PC-9 (cell line): ENCODE results near the gene CDH12. TPM values are rescaled to one million over a fixed set of nuclear protein-coding genes. Genes with fewer than 3 reads are reported as not detected.

Source experiments
- BruUV-seq: library from RNA; stranded (reverse); fragments of 400-500 nt; replicated peaks from 2 replicates; lab custom pipeline; 2021; lab: Mats Ljungman, UMichigan
- CTCF ChIA-PET: fragments of 300-600 bp; sonication (Branson Sonifier 250); formaldehyde crosslinking; loops from one replicate; lab custom pipeline; 2022; ENCODE audit warnings: antibody characterized with exemption; lab: Charles Lee
- POLR2A ChIA-PET: fragments of 300-600 bp; sonication (Branson Sonifier 250); formaldehyde crosslinking; loops from one replicate; lab custom pipeline; 2022; ENCODE audit warnings: antibody characterized with exemption; ENCODE audit not compliant: unreplicated experiment; lab: Charles Lee
- DNase-seq, 2 experiments: peaks; one replicate each; pipeline versions ENCODE4 v3.0.0 to v3.0.0-alpha.2; 2015 to 2022; ENCODE audit warnings: mixed read lengths in 1 of 2
- H2AFZ ChIP-seq: fragments of 200-600 bp; sonication (generic); 2 replicates; pipeline ENCODE4 v1.8.1; 2017; ENCODE audit warnings: antibody characterized with exemption
- H3F3A ChIP-seq: fragments of 200-600 bp; sonication (generic); 2 replicates; pipeline ENCODE4 v1.8.1; 2017; ENCODE audit warnings: antibody characterized with exemption, mild to moderate bottlenecking, low read depth; ENCODE audit not compliant: insufficient read depth
- H3K27ac ChIP-seq: fragments of 200-600 bp; sonication (generic); 2 replicates; pipeline ENCODE4 v1.6.1; 2016; ENCODE audit warnings: mixed run types
- H3K27me3 ChIP-seq: fragments of 200-600 bp; sonication (generic); 2 replicates; pipeline ENCODE4 v1.6.1; 2016; ENCODE audit warnings: low read depth, mixed run types; ENCODE audit not compliant: insufficient read depth
- H3K36me3 ChIP-seq: fragments of 200-600 bp; sonication (generic); 2 replicates; pipeline ENCODE4 v1.6.1; 2016; ENCODE audit warnings: low read depth, mixed run types
- H3K4me1 ChIP-seq: fragments of 200-600 bp; sonication (generic); replicated peaks from 2 replicates; pipeline ENCODE4 v1.6.1; 2016; ENCODE audit warnings: mixed run types; ENCODE audit not compliant: insufficient read depth
- H3K4me2 ChIP-seq: fragments of 200-600 bp; sonication (generic); 2 replicates; pipeline ENCODE4 v1.6.1; 2017; ENCODE audit warnings: mixed run types
- H3K4me3 ChIP-seq: fragments of 200-600 bp; sonication (generic); 2 replicates; pipeline ENCODE4 v1.6.1; 2016; ENCODE audit warnings: mixed run types
- H3K79me2 ChIP-seq: fragments of 200-600 bp; sonication (generic); 2 replicates; pipeline ENCODE4 v1.6.1; 2017; ENCODE audit warnings: low read depth, mixed run types
- H3K9me2 ChIP-seq: fragments of 200-600 bp; sonication (generic); 2 replicates; pipeline ENCODE4 v1.8.1; 2017; ENCODE audit warnings: mild to moderate bottlenecking; ENCODE audit not compliant: insufficient read depth
- H3K9me3 ChIP-seq: fragments of 200-600 bp; sonication (generic); 2 replicates; pipeline ENCODE4 v1.8.1; 2016; ENCODE audit warnings: low read depth; ENCODE audit not compliant: insufficient read depth
- H4K20me1 ChIP-seq: fragments of 200-600 bp; sonication (generic); 2 replicates; pipeline ENCODE4 v1.8.1; 2017; ENCODE audit not compliant: insufficient read depth
- EZH2 ChIP-seq: fragments of 200-600 bp; sonication (generic); IDR thresholded peaks from 2 replicates; pipeline ENCODE4 v1.8.0; 2017; ENCODE audit warnings: antibody characterized with exemption, low read depth
- intact Hi-C: fragments of 100-400 bp; cut with micrococcal nuclease; formaldehyde crosslinking; loops from one replicate; pipeline ENCODE4 v1.10.0; 2022; ENCODE audit not compliant: unreplicated experiment
- total RNA-seq: library from RNA; stranded (reverse); gene quantifications from 2 replicates; pipeline ENCODE4 v1.2.3, GENCODE V29; 2021
- TF ChIP-seq, protein P1 (sequence below): fragments of 200-600 bp; sonication (generic); conservative IDR thresholded peaks from 2 replicates; pipeline ENCODE4 v1.6.1; 2017; ENCODE audit warnings: mixed run types, antibody characterized with exemption, mild to moderate bottlenecking, moderate library complexity

The CDH12 gene
- total RNA-seq, 1 experiment from 2014 or later: not detected

DNA sequence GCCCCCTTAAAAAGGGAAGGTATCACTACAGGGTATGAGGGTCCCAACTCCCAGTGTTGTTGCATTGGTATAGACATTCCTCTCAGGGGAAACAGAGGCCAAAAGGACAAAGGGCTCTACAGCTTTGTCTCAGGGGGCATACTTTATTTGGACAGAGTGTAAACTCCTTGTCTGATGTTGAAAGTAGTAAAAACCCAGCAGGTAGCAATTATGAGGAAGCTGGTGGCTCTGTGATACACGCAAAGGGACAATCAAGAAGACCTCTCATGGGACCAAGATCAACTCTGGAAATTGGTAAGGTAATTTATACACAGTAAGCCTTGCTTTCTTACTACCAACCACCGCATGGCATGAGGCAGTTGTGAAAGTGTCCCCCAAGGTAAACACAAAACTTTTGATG is 764.6 kb downstream of the CDH12 start:
- Histone ChIP-seq H3K9me2 (no peaks in the 10 kb centered on the region; the same call in 1 of the 2 replicates), H4K20me1 (no peaks in the 10 kb centered on the region), H3K27me3 (no peaks in the 10 kb centered on the region), H3K9me3 (no peaks in the 10 kb centered on the region), H3K4me2 (no peak overlapping the region), H2AFZ (no peak overlapping the region), H3K36me3 (no peaks in the 10 kb centered on the region), H3K4me3 (no peak overlapping the region), H3K79me2 (no peaks in the 10 kb centered on the region), H3K4me1 (no peaks in the 10 kb centered on the region), H3F3A (no peaks in the 10 kb centered on the region), H3K27ac (no peak overlapping the region)
- DNase-seq: no peak
- intact Hi-C loops: no loop called here
- ChIA-PET POLR2A (no interaction called here), CTCF (no interaction called here)
- no TSS peak for BruUV-seq
- no peak for TF ChIP-seq EZH2
- TF ChIP-seq, protein P1, sequence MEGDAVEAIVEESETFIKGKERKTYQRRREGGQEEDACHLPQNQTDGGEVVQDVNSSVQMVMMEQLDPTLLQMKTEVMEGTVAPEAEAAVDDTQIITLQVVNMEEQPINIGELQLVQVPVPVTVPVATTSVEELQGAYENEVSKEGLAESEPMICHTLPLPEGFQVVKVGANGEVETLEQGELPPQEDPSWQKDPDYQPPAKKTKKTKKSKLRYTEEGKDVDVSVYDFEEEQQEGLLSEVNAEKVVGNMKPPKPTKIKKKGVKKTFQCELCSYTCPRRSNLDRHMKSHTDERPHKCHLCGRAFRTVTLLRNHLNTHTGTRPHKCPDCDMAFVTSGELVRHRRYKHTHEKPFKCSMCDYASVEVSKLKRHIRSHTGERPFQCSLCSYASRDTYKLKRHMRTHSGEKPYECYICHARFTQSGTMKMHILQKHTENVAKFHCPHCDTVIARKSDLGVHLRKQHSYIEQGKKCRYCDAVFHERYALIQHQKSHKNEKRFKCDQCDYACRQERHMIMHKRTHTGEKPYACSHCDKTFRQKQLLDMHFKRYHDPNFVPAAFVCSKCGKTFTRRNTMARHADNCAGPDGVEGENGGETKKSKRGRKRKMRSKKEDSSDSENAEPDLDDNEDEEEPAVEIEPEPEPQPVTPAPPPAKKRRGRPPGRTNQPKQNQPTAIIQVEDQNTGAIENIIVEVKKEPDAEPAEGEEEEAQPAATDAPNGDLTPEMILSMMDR: no peak

DNA sequence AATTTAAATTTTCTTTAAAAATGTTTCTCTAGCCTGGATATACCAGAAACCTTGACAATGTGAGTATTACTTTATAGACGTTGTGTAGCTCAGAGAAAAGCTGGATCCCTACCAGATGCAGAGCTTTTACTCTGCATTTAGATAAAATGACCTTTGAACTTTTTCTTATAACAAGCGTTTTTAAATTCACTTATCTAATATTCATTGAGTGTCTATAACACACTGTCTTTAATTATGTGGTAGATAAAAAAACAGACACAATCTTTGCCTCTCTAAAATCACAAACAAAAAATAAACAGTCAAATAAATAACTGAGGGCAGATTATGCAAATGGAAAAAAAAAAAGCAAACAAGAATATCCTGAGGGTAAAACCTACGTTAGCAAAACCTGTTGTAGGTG is 773.6 kb downstream of the CDH12 start:
- Histone ChIP-seq H3K79me2 (no peaks in the 10 kb centered on the region), H4K20me1 (no peaks in the 10 kb centered on the region), H3K27ac (no peak overlapping the region), H3K9me2 (no peaks in the 10 kb centered on the region), H2AFZ (no peak overlapping the region), H3K9me3 (no peaks in the 10 kb centered on the region), H3K4me1 (no peaks in the 10 kb centered on the region), H3K4me2 (no peak overlapping the region), H3F3A (no peaks in the 10 kb centered on the region), H3K27me3 (no peaks in the 10 kb centered on the region), H3K4me3 (no peak overlapping the region), H3K36me3 (no peaks in the 10 kb centered on the region)
- BruUV-seq: no TSS peak
- no peak for TF ChIP-seq EZH2
- TF ChIP-seq, protein P1: no peak
- ChIA-PET CTCF (no interaction called here), POLR2A (no interaction called here)
- intact Hi-C loops: no loop called here
- no peak for DNase-seq

DNA sequence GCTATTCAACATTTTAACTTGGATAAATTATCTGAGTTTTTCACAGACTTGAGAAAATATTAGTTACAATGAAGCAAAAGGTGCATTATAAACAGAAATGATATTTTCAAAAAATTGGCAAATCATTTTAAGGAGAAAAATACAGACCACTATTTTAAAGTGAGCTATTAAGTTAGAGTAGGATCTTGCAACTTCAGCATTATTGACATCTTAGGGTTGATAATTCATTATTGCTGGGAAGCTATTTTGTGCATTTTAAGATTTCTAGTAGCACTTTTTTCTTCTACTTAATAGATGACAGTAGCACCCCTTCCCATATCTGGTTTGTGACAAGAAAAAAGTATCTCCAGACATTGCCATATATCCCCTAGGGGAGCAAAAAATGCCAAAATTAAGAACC is 774.1 kb downstream of the CDH12 start:
- no peaks in the 10 kb centered on the region for H3F3A ChIP-seq
- POLR2A ChIA-PET: no interaction called here
- H3K9me3 ChIP-seq: no peaks in the 10 kb centered on the region
- H3K4me1 ChIP-seq: no peaks in the 10 kb centered on the region
- TF ChIP-seq, protein P1: no peak
- no peak for TF ChIP-seq EZH2
- H3K79me2 ChIP-seq: no peaks in the 10 kb centered on the region
- no peak for DNase-seq
- H3K36me3 ChIP-seq: no peaks in the 10 kb centered on the region
- no peak overlapping the region for H2AFZ ChIP-seq
- H4K20me1 ChIP-seq: no peaks in the 10 kb centered on the region
- no peak overlapping the region for H3K4me3 ChIP-seq
- no TSS peak for BruUV-seq
- no peaks in the 10 kb centered on the region for H3K9me2 ChIP-seq
- H3K4me2 ChIP-seq: no peak overlapping the region
- H3K27me3 ChIP-seq: no peaks in the 10 kb centered on the region
- no peak overlapping the region for H3K27ac ChIP-seq
- intact Hi-C loops: no loop called here
- CTCF ChIA-PET: no interaction called here
